Cardiac fibroblast (primary cell): ENCODE measurements around the gene BRINP2.

Experiments
- DNase-seq, 2 donors: peaks; one replicate each; pipeline versions ENCODE4 v3.0.0 to v3.0.0-alpha.2; 2010; ENCODE audit warnings: low read depth in 2 of 2
- H3K4me3 ChIP-seq, 2 donors: replicated peaks in 1 of 2; 1 replicate in 1 of 2; 2 replicates in 1 of 2; pipeline ENCODE4 v1.5.1; 2011; ENCODE audit warnings: low read depth in 2 of 2, low read length in 2 of 2, mild to moderate bottlenecking in 2 of 2, moderate library complexity in 1 of 2
- TF ChIP-seq, protein P1 (sequence below): IDR thresholded peaks from one replicate; pipeline ENCODE4 v1.5.1; 2011; ENCODE audit warnings: low read depth, mild to moderate bottlenecking, low read length, inconsistent platforms

Gene BRINP2, protein sequence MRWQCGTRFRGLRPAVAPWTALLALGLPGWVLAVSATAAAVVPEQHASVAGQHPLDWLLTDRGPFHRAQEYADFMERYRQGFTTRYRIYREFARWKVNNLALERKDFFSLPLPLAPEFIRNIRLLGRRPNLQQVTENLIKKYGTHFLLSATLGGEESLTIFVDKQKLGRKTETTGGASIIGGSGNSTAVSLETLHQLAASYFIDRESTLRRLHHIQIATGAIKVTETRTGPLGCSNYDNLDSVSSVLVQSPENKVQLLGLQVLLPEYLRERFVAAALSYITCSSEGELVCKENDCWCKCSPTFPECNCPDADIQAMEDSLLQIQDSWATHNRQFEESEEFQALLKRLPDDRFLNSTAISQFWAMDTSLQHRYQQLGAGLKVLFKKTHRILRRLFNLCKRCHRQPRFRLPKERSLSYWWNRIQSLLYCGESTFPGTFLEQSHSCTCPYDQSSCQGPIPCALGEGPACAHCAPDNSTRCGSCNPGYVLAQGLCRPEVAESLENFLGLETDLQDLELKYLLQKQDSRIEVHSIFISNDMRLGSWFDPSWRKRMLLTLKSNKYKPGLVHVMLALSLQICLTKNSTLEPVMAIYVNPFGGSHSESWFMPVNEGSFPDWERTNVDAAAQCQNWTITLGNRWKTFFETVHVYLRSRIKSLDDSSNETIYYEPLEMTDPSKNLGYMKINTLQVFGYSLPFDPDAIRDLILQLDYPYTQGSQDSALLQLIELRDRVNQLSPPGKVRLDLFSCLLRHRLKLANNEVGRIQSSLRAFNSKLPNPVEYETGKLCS

DNA sequence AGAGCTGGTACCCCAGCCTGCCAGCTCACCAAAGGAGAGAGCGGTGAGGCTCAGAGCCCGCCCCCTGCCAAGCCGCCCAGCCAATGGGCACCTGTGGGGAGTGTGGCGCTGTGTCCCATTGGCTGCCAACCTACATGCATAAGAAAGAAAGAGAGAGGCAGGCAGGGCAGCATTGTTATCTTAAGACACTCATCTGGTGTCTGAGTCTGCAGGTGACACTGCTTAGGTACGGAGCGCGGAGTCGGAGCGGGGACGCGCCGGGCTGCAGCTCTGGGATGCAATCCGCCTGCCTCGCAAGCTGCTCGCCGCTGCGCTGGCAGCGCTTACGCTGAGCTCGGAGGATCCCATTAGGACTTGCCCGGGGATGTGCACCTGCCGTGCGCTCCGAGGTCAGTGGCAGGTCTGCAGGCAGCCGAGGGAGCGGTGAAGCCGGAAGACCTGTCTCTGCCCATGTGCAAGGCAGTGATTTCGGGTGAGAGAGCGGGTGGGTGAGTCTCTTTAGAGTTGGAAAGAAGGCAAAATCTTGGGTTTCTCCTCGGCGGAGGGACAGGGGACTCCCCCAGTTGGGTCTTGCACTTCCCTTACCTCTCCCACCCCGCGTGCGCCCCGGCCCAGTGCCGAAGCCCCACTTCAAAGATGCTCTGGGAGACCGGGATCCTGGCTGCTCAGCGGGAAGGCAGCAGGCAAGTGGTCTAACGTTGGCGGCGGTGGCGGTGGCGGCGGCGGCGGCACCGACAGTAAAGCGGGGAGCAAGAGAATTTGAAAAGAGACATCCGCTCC, at the start of gene BRINP2:
Gene BRINP2, plus strand, starts transcription at position 203 of the 780 bp plus-strand sequence. CDS start 58,919 bp downstream, outside the sequence.
- H3K4me3 ChIP-seq, result peak within 1 kb of the TSS in 1 of 2 donors; percentile 24
- peak; percentile 3 to 31 for DNase-seq
- TF ChIP-seq, protein P1, sequence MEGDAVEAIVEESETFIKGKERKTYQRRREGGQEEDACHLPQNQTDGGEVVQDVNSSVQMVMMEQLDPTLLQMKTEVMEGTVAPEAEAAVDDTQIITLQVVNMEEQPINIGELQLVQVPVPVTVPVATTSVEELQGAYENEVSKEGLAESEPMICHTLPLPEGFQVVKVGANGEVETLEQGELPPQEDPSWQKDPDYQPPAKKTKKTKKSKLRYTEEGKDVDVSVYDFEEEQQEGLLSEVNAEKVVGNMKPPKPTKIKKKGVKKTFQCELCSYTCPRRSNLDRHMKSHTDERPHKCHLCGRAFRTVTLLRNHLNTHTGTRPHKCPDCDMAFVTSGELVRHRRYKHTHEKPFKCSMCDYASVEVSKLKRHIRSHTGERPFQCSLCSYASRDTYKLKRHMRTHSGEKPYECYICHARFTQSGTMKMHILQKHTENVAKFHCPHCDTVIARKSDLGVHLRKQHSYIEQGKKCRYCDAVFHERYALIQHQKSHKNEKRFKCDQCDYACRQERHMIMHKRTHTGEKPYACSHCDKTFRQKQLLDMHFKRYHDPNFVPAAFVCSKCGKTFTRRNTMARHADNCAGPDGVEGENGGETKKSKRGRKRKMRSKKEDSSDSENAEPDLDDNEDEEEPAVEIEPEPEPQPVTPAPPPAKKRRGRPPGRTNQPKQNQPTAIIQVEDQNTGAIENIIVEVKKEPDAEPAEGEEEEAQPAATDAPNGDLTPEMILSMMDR, result no peak

DNA sequence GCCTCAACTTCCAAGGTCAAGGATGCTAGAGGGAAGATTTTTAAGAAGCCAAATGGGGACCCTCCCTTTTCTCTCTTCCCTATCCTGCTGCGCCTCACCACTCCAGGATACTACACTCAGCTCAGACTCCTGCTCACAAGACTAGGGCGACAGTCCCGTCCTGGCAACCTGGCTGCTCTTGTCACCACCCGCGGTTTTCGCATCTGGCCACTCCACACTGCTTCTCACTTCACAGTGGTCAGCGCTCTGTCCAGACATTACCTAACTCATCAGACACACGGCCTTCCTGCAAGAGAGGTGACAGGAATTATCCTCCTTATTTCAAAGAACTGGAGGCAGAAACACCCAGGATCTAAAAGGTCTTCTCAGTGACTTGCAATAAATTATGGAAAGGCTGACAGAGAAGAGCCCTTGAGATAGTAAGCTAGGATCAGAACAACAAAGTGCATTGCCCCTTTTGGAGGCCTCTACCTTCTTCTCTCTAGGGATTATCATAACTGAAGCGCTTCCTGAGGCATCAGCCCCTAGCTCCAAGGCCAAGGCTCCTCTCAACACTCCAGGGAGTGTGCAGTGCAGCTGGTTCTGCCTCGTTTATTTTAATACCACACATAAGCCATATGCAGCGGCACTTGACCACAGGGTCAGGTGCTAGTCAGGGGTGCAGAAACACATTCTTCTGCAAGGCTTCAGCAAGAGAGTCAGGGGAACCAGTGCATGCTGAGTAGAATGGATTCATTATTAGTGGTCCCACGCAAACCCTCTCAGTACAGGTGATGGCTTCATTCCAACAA, 48.1 kb upstream of the BRINP2 start:
- no peak for DNase-seq
- H3K4me3 ChIP-seq, result no peak overlapping the region
- TF ChIP-seq, protein P1, result no peak

DNA sequence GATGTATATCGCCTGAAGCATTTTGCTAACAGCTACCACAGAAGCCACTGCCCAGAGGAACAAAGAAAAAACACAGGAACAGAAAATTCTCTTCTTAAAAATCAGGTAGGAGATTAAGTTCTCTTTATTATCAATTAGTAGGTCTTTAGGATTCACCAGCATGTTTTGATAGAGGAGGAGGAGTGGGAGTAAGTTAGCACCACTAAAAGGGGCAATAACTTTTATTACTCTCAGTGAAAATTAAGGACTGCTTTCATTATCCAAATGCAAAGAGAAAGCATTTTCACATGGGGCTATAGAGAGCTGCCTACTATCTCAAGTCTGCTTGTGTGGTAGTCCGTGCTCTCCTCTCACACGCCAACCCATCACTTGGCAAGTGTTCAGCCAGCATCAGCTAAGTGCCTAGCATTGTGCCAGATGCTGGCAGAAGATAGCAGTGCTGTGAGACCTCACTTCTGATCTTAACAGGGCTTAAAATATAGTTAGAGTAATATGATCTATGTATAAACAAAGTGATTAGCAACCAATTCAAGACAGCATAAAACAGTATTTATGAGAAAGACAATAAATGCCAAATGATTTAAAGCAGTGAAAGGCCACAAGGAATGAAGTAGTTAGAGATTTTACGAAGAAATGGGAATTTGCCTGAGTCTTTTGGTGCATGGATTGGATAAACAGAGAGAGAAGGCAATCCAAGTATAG, 46.0 kb upstream of the BRINP2 start:
- TF ChIP-seq, protein P1, result no peak
- H3K4me3 ChIP-seq, result no peak overlapping the region
- DNase-seq, result no peak

DNA sequence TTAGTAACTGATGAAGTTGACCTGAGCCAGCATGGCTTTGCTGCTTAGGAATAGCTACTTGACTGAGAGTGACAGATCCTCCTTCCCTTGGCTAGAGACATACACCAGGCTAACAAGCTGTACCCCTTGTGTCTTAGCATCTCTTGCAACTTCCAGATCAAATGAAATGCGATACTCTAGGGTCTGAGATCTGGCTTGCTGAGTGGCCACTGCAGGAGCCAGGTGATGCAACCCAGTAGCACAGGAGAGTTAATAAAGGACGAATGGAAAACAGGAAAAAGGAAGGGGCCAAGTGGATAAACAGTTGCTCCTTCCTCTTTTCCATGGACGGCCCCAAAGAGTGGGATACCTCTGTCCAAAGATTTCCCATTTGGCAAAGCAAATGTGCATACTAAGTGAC, 44.5 kb upstream of the BRINP2 start:
- TF ChIP-seq, protein P1, result no peak
- H3K4me3 ChIP-seq, result no peak overlapping the region
- no peak for DNase-seq

DNA sequence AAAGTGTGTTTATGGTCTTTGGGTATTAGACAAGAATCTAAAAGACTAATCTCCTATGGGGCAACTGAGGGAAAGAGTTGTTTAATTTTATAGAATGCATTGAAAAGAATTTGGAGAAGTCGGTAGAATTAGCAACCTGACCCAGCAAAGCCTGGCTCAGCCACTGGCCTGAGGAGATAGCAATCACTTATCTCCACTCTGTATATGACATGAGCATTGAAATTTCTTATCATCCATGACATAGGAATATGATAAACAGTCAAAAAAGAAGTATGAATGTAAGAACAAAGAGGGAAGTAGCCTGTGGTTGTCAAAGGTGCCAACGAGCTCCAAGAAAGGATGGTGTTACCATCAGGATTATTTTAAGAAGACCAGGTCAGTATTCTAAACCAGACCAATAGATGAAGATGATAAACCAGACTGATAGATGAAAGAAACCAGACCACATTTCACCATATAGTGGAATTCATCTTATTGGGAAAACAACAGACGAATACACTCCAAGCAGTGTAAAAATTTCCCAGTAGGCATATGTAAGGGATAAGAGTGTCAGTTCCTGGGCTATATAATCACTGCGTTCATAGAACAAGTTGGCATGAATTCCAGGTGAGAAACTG, 42.0 kb upstream of the BRINP2 start:
- no peak for DNase-seq
- H3K4me3 ChIP-seq, result no peak overlapping the region
- TF ChIP-seq, protein P1, result no peak
